ENCODE measurements around the gene ERAP2.
"Not testable (repeated sequence)": the region's sequence is repeated elsewhere in the genome, so short reads cannot be mapped to it uniquely, and the experiment has no call there.

Gene ERAP2, protein sequence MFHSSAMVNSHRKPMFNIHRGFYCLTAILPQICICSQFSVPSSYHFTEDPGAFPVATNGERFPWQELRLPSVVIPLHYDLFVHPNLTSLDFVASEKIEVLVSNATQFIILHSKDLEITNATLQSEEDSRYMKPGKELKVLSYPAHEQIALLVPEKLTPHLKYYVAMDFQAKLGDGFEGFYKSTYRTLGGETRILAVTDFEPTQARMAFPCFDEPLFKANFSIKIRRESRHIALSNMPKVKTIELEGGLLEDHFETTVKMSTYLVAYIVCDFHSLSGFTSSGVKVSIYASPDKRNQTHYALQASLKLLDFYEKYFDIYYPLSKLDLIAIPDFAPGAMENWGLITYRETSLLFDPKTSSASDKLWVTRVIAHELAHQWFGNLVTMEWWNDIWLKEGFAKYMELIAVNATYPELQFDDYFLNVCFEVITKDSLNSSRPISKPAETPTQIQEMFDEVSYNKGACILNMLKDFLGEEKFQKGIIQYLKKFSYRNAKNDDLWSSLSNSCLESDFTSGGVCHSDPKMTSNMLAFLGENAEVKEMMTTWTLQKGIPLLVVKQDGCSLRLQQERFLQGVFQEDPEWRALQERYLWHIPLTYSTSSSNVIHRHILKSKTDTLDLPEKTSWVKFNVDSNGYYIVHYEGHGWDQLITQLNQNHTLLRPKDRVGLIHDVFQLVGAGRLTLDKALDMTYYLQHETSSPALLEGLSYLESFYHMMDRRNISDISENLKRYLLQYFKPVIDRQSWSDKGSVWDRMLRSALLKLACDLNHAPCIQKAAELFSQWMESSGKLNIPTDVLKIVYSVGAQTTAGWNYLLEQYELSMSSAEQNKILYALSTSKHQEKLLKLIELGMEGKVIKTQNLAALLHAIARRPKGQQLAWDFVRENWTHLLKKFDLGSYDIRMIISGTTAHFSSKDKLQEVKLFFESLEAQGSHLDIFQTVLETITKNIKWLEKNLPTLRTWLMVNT

DNA sequence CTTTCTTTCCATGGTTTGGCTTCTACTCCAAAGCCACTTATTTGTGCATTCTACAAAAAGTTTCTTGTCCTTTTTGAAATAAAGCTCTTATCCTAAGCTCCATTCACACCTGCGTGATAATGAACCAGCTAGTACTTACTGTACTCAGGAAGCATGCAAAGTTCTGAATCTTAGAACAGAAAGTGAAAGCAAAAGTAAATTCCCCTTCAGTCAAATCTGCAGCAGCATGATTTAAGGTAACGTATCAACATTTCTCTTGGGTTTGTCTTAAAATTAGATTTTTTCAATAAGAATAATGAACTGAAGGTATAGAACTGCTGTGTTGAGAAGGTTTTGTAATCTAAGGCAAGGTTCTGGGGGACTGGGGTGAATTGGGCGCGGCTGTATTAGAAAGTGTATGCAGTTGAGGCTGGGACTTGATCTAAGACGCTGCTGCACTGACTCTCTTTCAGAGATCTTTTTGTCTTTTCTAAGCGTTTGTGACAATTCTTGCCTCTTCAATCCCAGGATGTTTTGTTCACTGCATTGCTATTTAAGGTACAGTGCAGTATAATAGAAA, at the start of gene ERAP2:
TSS of gene ERAP2 (plus strand) at position 209 of the 559 bp plus-strand sequence. CDS start 3,186 bp downstream, outside the sequence.
- FAIRE-seq (no peak), DNase-seq (ENCODE audit: insufficient read length, low spot score) (no peak)

DNA sequence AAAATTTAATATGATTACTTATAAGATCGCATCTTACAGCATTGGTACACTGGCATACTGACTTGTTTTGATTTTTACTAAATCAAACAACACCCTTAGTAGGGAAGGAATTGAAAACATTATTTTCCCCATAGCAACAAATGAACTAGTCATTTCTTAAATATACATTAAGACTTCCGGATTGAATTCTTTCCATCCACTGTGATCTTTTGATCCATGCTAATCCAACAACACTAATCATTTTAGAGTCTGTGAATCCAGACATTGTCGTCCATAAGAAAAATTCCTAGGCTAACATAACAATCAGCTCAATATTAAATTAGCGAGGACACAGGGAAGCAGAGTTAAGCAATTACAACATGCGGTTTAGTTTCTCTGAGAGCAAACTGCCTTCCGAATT, 47.0 kb upstream of the ERAP2 start:
- no peak for DNase-seq (ENCODE audit: insufficient read length, low spot score)
- FAIRE-seq = no peak

DNA sequence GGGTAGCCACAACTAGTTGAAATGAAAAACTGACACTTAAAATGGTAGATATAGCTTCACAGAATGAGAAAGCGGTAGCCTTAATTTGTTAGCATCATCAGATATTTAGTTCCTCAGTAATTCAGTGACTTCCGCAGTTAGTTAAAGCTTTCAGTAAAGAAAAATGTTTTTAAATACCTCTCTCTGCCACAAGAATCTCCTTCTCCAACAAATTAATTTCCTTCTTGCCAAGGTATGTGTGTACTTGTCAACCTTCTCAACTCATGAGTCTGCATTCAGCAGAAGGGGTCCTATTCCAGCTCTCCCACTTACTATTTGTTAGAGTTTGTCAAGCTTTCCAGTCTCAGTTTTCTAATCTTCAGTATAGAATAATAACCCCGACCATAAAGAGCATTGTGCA, 42.3 kb upstream of the ERAP2 start:
- FAIRE-seq = no peak
- no peak for DNase-seq (ENCODE audit: insufficient read length, low spot score)

DNA sequence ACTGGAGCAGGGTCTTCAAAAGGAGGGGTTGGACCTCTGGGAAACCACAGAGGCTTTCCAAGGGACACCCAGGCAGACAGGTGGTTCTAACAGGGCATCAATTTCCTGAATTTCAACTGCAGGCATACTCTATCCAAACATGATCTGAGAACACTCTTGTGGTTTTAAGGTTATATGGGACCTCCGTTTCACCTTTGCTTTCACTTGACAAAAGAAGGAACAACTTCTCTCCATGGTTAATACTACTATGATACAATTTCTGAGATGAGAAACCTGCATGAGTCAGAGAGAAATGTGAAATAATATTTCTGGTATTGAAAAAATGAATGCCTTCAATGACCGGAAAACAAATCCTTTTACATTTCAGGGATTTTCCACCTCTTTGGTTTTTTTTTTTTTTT, 40.5 kb upstream of the ERAP2 start:
- DNase-seq (ENCODE audit: insufficient read length, low spot score) = no peak
- FAIRE-seq = no peak

DNA sequence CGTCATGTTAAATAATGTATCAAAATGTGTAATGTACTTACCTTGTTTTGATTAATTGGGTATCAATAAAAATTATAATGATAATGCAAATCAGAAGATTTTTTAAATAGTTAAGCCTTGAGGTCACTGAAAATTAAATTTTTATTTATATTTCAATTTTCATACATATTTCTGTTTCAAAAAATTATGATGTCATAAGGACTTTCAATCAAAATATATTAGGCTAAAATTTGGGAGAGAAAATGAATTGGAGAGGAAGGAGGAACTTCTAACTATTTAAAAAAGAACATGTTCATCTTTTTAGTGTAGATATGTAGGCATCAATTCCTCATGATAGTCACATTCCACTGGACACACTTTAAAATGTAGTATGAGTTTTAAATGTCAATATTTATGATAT, 39.5 kb upstream of the ERAP2 start:
- DNase-seq (ENCODE audit: insufficient read length, low spot score) (no peak), FAIRE-seq (no peak)

DNA sequence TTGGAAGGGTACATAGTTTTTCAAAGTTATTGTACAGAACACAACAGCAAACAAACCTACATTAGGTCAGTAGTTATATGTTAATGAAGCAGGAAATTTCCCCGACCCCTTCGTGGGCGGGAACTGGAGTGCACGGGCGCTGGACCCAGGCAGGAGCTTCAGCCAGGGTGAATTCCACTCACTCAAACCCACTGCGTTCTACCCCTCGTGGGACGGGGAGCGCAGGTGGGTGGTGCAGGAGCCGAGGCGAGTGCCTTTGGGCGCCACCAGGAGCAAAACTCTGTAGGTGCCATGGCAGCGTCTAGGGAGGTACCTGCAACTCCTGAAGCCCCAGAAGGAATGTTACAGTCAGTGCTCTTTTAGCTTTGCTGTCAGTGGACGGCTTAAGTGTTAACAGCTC, 39.0 kb upstream of the ERAP2 start:
- no peak for DNase-seq (ENCODE audit: insufficient read length, low spot score)

DNA sequence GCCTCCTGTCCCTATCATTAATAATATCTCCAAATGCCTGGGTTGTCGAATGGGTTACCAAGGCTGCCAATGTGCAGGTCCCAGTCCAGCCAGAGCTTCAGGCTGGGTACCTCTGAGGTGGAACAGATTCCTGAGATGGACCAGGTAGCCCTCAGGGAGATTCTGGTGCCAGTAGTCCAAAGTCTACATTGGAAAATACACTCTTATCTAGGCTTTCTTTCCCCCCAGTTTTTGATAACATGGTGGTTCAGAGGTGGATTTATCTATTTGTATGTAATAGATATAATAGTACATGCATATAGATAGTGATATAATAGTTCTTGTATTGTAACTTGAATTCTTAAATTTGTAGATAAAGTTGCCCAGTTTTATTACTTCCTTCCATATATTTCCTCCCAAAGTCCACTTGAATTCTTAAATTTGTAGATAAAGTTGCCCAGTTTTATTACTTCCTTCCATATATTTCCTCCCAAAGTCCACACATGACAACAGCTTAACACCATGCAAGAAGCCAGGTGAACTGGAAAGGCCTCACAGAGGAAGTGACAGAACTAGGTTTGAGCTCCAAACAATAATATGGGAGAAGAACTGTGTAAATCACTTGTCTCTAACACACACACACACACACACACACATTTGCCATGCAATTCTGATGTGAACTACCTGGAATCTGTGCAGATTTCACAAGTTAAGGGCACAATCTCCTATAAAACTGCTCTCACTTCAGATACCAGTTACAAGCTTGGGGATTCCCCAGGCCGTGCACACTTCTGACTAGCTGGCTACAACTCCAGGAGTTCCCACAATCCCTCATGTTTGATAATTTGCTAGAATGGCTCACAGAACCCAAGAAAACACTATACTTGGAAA, 37.9 kb upstream of the ERAP2 start:
- FAIRE-seq (no peak), DNase-seq (ENCODE audit: insufficient read length, low spot score) (no peak)

More for the DNA sequence above, 39.0 kb upstream of the ERAP2 start:
- no peak for FAIRE-seq

DNA sequence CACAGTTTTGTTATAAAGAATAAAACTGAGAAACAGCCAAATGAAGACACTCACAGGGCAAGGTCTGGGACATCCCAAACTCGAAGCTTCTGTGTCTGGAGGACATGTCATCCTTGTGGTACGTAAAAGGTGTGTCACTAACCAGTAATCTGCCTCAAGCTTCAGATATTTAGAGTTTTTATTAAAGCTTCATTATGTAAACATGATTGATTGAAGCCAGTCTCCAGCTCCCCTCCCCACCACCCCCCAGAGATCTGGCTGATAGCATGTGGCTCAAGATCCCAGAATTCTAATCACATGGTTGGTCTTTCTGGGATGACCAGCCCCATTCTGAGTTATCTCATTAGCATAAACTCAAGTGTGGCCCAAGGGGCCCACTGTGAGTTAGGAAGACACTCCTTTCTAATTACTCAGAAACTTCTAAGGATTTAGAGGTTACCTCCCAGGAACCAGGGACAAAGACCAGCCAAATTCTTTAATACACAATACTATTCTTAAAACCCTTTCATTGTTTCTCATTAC, 37.2 kb upstream of the ERAP2 start:
- DNase-seq (ENCODE audit: insufficient read length, low spot score) (no peak), FAIRE-seq (no peak)

DNA sequence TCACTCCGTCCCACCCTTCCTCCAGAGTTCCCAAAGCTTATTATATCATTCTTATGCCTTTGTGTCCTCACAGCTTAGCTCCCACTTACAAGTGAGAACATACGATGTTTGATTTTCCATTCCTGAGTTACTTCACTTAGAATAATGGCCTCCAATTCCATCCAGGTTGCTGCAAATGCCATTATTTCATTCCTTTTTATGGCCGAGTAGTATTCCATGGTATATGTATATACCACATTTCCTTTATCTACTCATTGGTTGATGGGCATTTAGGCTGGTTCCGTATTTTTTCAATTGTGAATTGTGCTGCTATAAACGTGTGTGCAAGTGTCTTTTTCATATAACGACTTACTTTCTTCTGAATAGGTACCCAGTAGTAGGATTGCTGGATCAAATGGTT, 34.4 kb upstream of the ERAP2 start:
- not testable (repeated sequence) for DNase-seq (ENCODE audit: insufficient read length, low spot score); FAIRE-seq

DNA sequence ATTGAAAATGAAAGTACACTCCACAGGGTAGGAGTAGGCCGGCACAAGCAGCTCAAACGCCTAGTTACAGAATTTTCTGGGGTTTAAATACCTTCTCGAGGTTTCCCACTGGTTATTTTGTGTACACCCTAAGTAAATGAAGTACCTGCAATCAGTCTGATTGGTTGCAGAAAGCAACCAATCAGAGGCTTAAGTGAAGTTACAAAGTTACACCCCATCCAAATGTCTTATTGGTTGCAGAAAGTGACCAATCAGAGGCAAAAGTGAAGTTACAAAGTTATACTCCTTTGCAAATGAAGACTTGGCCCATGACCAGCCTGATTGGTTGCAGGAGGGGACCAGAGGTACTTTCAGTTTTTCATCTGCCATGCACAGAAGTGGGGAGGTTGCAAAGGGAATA, 33.2 kb upstream of the ERAP2 start:
- no peak for DNase-seq (ENCODE audit: insufficient read length, low spot score)
- no peak for FAIRE-seq

DNA sequence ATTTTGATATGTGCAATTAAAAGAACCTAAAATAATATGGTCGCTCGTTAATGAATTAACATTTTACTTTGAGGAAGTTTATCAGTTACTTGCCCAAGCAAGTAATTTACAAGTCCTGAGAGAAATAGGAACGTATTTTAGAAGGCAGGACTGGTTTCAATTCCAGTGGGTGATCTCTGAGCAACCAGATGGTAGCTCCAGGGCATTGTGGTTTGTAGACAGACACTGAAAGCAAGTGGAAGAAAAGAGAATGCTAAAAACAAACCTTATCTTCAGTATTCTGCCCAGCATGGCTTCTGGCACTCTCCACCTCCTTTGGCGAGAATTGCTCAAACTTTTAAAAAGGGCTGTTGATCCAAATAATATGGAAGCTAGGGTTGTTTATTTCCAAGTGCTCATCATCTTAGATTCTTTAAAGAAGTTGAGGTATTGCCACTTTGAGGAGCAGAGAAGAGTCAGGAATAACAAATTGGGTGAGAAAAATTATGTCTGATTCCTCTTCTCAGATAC, 31.8 kb upstream of the ERAP2 start:
- no peak for FAIRE-seq
- DNase-seq (ENCODE audit: insufficient read length, low spot score) = no peak

DNA sequence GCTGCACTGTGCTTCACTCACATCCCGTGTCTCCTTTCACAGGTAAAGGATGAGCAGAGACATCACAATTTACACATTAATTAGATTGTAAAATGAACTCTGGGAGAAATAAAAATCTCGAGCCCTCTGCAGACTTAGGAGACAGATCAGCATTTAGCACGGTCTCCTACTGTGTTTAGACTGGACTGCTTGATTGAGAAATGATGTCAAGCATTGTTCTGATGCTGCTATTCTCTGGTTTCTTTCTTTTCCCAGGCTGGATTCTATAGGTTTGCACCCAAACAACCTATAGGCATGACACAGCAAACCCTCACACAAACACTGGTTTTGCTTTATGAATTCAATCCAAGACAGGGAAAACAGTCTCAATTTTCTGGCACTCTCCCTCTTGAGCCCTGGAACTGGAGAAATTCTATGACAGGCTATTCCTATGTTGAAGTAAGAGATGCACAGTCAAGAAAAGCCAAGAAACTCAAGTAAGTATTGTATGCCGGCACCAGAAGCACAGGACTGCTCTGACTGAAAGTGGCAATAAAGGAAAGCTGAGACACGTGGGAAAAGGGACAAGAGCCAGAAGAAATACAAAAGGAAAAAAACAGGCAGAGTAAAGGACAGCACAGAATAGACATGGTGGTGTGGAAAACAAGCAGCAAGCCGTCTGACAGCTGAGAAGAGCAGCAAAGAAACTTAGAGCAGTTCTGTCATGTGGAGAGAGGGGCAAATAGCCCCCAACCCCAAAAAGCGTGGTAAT, 24.8 kb upstream of the ERAP2 start:
- no peak for FAIRE-seq
- DNase-seq (ENCODE audit: insufficient read length, low spot score) = no peak

DNA sequence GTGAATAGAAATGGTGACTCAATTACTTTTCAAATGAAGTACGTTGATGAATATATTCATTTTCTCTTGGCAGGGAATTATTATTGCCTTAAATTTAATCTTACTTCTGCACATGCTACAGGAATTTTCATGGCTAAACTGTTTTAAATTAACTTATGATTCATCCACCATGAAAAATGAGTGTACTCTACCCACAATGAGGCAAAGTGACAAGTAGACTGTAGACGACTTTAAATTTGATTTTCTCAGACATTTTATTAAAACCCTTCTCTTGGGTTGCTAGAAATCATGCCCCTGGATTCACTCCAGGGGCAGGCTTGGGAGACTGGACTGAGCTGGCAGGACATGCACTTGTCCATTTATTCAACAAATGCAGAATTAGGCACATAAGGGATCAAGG, 23.5 kb upstream of the ERAP2 start:
- no peak for DNase-seq (ENCODE audit: insufficient read length, low spot score)
- no peak for FAIRE-seq

DNA sequence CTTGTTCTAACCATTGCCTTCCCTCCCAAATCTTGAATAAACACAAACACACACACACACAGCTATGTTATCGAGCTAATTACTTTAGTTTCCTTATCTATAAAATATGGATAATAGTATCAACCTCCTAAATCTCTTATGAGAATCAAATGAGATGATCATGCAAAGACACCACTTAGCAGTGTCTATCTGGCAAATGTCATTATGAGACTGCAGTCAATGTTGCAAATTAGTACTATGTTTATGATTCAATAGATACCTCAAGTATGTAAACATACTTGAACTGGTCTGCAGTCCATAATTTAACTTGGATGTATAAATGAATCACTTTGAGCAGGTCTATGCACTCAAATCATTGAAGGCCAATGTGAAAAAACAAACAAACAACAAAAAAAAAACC, 22.2 kb upstream of the ERAP2 start:
- no peak for FAIRE-seq

DNA sequence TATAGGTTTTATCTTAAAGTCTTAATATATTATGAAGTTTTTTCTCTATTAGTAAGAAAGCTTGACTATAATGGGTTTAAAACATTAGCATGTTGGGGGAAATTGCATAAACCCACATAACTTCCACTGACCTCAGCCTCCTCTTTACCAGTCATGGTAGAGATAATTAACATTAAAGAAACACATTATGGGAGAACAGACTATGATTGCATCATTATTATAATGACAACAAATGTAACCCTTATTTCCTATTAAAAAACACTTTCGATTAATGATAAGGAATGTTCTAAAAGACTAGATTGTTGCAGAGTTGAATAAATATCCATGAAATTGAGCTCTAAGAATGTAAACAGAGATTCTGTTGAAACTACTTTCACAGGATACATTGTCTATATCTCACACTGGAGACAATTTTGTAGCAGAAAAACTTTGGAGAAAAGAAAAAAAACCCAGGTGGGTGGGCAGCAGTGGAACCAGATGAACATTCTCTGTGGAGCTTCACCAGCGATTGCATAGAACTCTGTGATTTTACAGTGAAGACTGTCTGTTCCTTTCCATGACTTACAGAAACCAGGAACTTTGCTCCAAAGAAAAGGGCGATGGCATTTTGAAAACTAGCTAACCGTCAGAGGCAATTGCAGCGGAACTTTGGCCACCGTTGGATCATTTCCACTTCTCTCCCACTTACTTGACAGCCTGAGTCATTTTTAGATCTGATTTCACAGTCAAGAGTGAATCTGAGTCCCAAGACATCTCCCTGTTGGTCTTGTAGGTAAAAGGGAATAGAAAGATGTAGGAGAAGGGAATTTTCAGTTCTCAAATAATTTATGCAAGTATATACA, 21.0 kb upstream of the ERAP2 start:
- FAIRE-seq = no peak
- no peak for DNase-seq (ENCODE audit: insufficient read length, low spot score)

More for the DNA sequence above, 22.2 kb upstream of the ERAP2 start:
- DNase-seq (ENCODE audit: insufficient read length, low spot score) = no peak

DNA sequence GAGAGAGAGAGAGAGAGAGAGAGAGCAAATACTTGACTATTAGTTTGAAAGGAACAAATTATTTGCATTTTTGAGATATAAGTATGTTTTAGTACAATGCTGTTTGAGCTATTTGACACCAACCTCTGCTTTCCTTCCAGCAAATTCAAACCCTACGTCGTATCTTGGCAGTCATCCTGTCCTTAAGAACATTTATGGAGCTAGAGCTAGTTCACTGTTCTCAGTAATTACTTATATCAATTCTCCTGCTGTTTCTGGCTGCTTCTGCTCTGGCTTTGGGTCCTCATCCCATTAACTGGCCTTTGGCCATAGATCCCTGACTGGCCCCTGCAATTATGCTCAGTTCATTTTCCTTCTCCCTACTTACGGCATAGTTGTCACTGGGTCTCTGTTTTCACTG, 19.9 kb upstream of the ERAP2 start:
- no peak for FAIRE-seq
- no peak for DNase-seq (ENCODE audit: insufficient read length, low spot score)

DNA sequence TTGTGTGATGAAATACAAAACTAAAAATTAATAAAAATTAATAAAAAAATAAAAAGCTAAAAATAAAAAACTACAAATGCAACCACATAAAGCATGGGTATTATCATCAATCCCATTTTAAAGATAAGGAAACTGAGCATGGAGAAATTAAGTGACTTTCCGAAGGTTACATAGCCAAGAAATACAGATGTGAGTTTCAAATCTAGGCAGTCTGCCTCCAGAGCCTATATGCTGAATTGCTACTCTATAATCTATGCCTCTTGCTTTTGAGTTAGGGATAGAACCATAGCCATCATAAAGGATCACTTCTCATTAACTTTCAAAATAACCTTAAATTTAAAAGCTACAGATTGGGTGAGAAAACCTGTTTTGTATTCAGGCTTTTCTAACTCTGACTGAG, 18.8 kb upstream of the ERAP2 start:
- FAIRE-seq (no peak), DNase-seq (ENCODE audit: insufficient read length, low spot score) (no peak)

DNA sequence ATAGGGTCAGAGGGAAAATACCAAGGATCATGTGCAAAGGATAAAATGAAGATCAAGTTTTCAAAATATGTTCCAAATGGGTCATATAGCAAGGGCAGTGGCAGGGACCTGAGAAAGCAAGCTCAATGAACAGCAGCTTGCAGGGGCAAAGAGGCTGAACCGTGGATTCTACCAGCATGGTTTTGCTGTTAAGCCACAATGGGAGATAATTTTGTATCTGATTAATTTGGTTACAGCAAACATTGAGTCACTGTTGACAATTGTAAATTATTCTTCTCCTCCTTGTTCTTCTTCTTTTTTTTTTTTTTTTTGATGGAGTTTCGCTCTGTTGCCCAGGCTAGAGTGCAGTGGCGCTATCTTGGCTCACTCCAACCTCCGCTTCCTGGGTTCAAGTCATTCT, 18.4 kb upstream of the ERAP2 start:
- FAIRE-seq (no peak), DNase-seq (ENCODE audit: insufficient read length, low spot score) (no peak)
